ENCODE measurements around the gene ZDHHC3.
"Not testable (repeated sequence)": the region's sequence is repeated elsewhere in the genome, so short reads cannot be mapped to it uniquely, and the experiment has no call there.

The ZDHHC3 gene

GRCh38 chr3:44962621-44963393, 13.2 kb downstream of the ZDHHC3 start:
- DNase-seq = no peak

DNA sequence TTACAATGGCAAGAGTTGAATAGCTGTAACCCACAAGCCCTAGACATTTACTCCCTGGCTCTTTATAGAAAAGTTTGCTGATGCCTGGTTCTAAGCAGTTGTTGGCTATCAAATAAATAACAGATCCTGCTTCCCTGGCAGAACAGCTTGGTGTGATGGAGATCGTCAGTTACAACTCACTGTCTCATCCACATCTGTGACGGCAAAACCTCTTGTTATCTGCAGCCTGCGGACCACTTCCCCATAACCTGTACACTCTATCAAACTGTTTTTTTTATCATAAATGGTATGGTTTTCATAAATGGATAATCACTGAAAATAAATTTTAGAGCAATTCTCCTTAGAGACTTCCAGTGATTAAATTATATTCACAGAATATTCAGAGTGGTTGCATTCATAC, 14.1 kb downstream of the ZDHHC3 start:
- no peak for DNase-seq

- no peak for DNase-seq
These were observed 15.5 kb downstream of the ZDHHC3 start for GRCh38 chr3:44960387-44961026.

- DNase-seq = no peak
These were observed 17.6 kb downstream of the ZDHHC3 start for GRCh38 chr3:44958386-44958785.

DNA sequence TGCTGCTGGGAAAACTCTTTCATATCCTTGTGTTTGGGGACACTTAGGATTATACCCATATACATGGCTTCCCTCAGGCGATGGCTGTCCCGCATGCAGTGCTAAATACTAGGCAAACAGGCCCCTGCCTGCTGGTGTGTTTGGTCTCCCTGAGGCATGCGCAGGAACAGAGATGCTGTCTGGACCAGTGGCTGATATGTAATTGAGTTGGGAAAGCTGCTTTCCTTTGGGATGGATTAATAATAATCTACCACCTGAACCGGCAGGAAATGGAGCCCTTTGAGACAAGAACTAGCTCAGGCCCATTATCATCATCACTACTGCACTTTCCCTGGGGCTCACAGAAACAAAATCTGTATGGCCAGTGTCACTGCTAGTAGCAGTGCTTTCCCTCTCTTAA, 18.0 kb downstream of the ZDHHC3 start:
- DNase-seq = no peak

GRCh38 chr3:44955917-44956316, 20.1 kb downstream of the ZDHHC3 start:
- no peak for DNase-seq

- DNase-seq = no peak
These were observed 21.0 kb downstream of the ZDHHC3 start for GRCh38 chr3:44954962-44955361.

DNA sequence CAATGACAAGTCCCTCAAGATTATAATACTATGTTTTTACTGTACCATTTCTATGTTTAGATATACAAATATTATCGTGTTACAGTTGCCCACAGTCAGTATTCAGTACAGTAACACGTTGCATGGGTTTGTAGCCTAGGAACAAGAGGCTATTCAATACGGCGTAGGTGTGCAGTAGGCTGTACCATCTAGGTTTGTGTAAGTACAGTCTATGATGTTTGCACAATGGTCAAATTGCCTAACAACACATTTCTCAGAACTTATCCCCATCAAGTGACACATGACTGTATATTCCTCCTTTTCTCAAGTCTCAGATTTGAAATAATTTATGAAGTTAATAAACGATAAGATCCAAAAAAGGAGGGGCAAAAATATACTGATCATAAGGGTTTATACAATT, 21.7 kb downstream of the ZDHHC3 start:
- no peak for DNase-seq

GRCh38 chr3:44952689-44953088, 23.3 kb downstream of the ZDHHC3 start:
- no peak for DNase-seq

GRCh38 chr3:44950275-44950734, 25.7 kb downstream of the ZDHHC3 start:
- no peak for DNase-seq

GRCh38 chr3:44949770-44950169, 26.2 kb downstream of the ZDHHC3 start:
- DNase-seq = not testable (repeated sequence)

DNA sequence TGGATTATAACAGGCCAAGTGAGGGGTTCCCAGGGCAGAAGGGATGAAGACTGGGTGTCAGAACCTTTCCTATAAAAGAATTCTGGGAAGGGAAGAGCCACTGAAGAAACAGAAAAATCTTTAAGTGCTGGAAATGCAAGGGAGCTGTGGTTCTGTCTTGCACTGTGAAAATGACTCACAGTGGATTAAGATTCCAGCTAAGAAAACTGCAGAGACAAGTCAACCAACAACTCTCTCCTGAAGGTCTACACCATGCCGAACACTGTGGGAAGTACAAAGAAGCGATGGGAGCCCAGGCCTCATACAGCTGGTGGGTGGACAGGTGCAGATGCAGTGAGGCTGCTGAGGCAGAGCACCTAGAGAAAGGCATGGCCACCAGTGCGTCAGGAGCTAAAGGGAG, 27.7 kb downstream of the ZDHHC3 start:
- no peak for DNase-seq

DNA sequence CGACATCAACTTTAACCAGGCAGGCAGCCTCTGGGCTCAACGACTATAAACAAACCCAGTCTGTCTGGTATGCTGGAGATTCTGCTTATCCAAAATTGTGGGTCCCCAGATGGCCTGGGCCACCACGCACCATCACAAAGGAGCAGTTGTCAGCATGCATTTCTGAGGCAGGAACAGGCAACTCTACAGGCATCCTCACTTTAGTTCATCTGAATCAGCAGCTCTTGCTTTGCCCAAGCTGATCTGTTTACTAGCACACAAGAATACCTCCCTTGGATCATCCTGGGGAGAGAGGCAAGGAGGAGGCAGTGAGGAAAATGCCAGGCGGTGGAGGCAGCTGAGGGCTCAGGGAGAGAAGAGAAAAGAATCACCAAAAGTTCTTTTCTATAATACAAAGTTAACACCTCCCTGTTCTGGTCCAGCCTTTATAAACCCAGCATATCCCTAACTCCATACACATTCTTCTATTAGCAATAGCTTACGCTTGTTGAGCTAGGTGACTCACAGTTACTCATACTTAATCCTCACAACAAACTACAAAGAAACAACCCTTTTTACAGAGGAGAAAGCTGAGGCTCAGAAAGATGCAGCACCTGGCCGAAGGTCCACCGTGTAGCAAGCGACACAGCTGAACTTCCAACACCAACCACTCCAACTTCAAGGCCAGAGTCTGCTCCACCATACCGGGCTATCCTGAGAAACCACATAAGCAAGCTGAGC, 33.6 kb downstream of the ZDHHC3 start:
- DNase-seq = no peak

DNA sequence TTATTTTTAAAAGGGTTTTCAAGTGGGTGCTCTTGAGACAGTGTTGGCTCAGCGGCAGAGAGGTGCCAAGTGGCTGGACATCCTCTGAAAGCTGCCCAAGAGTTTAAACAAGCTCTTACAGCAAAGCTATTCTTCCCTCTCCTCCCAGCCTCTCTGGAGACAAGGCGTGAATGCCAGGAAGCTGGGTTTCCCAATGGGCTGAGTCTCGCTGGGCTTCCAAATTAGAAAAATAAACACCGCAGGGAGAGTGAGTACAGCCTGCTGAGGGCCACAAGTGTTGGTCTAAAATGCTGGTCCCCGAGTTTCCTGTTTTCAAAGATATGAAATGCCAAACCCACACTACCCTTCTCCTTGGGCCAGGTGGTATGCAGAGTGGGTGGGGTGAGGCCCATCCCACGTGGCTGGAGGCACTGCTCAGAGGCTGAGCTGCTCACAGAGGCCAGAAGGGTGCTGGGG, 36.4 kb downstream of the ZDHHC3 start:
- no peak for DNase-seq

- no peak for DNase-seq
These were observed 42.7 kb downstream of the ZDHHC3 start for GRCh38 chr3:44932986-44933944.

DNA sequence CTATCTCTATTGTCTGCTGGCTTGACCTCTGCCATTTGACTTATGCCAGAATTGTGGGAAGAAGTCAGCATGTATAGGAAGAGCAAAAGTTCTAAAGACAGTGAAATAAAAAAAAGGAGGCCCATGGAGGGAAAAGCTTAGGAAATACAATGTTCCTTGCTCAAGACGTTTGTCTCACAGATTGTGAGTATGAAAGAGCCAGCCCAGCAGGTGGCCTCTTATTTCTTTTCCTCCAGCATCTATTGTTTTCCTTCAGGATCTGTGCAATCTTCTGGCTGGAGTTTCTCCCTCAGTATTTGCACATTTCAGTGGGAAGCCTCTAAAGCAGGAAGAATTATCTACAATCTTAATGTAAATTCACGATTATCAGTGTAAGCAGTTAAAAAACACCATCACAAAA, 43.7 kb downstream of the ZDHHC3 start:
- DNase-seq = no peak

DNA sequence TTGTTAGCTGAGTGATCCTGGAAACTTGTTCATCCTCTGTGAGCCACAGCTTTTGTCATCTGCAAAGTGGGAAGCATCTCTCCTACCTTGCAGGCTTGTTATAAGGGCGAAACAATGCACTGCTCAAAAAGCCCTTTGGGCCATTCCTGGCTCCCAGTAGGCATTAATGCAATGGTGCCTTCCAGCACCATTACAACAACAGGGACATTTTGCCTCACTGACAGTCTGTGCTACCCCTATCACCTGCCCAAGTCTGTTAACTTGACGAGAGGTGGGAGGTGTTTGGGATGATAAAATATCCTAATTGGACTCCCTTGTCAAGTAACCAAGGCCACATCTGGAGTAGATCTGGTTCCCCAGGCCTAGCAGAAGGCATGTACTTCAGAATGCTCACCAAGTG, 44.2 kb downstream of the ZDHHC3 start:
- no peak for DNase-seq

GRCh38 chr3:44930911-44931310, 45.1 kb downstream of the ZDHHC3 start:
- DNase-seq = no peak

DNA sequence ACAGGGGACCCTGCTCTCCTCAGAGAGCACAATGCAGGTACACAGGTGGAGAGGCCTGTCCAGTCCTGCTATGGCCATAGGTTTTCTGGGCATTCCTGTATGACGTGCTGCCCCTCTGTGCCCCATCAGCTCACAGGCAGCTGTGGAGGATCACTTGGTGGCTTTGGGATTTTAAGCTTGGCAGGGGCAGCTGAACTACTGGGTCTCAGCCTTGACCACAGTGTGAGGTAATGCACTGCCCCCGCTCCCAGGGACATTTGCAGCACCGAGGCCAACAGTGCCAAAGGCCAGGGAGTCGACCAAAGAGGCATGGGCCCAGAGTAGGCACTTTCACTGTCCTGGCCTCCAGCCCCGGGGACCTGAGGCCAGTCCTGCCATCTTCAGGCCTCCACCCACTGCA, 46.2 kb downstream of the ZDHHC3 start:
- DNase-seq = no peak

DNA sequence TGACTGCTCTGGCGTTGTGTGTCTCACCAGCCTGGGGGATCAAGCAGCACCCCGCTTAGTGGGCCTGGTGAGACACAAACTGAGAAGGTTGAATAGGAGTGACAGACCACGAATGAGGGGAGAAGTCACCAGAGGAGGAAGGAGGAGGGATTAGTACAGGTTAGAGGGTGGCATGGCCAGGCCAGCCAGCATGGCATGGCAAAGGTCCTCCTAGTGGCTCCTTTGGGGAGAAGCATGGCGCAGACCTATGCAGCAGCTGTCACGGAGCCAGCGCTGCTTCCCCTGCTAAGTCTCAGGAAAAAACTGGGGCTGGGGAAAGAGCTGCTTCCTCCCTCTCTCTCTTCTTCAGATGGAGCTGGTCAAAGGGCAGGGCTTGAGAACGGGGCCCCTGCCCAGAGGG, 48.6 kb downstream of the ZDHHC3 start:
- no peak for DNase-seq

DNA sequence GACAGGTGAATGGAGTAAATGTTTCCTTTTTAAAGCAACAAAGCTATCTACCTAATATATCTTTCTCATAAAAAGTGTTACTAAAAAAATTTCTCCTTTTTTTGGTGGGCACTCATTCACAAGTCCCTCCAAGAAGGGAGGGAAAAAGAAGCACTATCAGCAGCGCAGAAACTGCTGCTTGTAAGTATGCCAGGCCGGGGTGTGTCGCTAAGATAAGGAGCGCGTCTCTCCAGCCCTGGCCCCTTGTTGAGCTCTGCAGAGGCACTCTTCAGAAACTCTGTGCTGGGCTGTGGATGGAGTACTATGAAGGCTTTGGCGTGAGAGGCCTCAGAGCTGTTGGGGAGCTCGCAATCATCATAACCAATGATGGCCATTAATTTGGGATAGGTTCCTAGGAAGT, 49.1 kb downstream of the ZDHHC3 start:
- DNase-seq = no peak

DNA sequence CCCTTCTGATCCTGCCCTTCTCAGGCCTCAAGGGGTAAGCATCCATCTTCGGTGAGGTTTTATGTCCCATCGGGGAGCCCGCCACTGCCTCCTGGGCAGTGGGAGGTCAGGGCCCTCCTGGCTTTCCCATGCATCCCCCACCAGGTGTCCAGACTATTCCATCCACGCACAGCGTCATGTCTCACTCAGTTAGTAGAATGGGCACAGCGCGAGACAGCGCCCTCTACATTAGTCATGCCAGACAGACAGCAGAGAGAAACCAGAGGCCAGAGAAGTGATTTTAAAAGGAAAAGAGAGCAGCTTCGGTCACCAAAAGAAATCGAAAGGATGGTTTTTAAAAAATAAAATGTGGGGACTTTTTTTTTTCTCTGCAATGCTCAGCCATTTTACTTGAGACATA, 49.8 kb downstream of the ZDHHC3 start:
- no peak for DNase-seq
